Fibroblast of the aortic adventitia (primary cell): ENCODE measurements around the gene TCP11L1. TPM values are rescaled to one million over a fixed set of nuclear protein-coding genes. Genes with fewer than 3 reads are reported as not detected.

ENCODE experiments used
- small RNA-seq: library from RNA; depleted of rRNA; stranded (forward); fragments of <200 nt; gene quantifications from one replicate; pipeline ENCODE3, GENCODE V24; 2012
- total RNA-seq: library from RNA; depleted of rRNA; stranded (reverse); fragments of >200 nt; gene quantifications from 2 replicates; pipeline ENCODE4 v1.2.3, GENCODE V29; 2012; ENCODE audit warnings: low replicate concordance

Gene TCP11L1
- total RNA-seq, 1 donor = 44.4 TPM

Small RNAs within 50 kb of the gene (small RNA-seq; reads per million reads assigned to genes)
- gene RF00019 = not detected

Other genes with a start within 250 kb of the TCP11L1 start
- gene CCDC73, start 244.9 kb upstream of the TCP11L1 start, total RNA-seq = not detected in 2 replicates
- gene PRRG4, start 209.6 kb upstream of the TCP11L1 start, total RNA-seq = 0.36 and 0.49 TPM in 2 replicates
- gene QSER1, start 146.8 kb upstream of the TCP11L1 start, total RNA-seq = 18.8 and 38.1 TPM in 2 replicates
- gene DEPDC7, start 23.7 kb upstream of the TCP11L1 start, total RNA-seq = 3.5 and 9.9 TPM in 2 replicates
- gene CSTF3, start 121.9 kb downstream of the TCP11L1 start, total RNA-seq = 25.8 and 35.4 TPM in 2 replicates
- gene HIPK3, start 217.8 kb downstream of the TCP11L1 start, total RNA-seq = 164 and 369 TPM in 2 replicates